Measurements from ENCODE around the gene PPM1A. TPM values are rescaled to one million over a fixed set of nuclear protein-coding genes. Genes with fewer than 3 reads are reported as not detected.
"Not testable (repeated sequence)": the region's sequence is repeated elsewhere in the genome, so short reads cannot be mapped to it uniquely, and the experiment has no call there.

Gene PPM1A
- total RNA-seq, 1 experiment from 2014 or later: 22.1 TPM

DNA sequence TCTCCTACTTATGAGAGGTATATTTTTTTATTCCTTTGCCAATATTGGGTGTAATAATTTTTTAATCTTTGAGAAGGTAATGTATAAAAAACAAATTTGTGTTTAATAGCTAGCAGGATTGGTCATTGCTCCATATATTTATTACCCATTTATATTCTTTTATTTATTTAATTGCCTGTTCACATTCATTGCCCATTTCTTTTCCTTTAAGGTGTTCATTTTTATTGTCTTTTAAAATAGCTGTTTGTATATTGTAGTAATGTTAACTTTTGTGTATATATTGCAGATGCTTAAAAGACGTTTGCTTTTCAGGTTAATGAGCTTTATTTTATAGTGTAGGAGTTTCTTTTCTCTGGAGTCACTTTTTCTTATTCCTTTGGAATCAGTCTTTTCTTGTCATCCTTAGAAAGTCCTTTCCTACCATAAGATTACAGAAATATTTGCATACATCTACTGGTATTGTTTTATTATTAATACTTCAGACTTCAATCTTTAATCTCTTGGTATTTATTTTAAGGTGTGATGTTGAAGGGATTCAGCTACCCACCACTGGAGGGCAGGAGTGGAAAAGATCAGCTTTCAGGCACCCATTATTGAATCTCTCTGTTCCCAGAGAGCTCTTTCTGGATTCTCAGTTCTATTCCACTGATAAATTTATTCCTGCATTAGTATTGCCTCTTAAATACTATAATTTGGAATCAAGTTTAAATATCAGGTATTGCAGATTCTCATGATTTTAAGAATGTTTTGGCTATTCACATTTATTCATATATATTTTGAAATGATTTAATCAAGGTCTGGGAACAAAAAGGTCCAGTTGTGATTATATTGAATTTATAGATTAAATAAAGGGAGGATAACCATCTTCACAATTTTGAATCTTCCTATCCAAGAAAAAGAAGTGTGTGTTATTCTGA lies 17.3 kb downstream of the PPM1A start:
- DNase-seq (ENCODE audit: low spot score): peak; percentile 19

DNA sequence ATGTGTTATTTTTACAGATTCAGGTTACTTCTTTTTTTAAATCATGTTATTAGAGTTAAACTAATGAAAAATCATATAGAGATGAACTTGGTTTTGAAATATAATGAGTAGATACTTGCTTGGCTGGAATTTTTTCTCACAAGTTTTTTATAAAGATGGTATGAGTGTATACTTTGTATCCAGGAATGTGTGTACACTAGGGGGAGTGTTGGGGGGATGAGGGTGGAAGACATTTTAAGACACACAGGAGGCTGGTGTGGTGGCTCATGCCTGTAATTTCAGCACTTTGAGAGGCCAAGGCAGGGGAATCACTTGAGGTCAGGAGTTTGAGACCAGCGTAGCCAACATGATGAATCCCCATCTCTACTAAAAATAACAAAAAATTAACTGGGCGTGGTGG lies 23.2 kb downstream of the PPM1A start:
- no peak for DNase-seq (ENCODE audit: low spot score)

DNA sequence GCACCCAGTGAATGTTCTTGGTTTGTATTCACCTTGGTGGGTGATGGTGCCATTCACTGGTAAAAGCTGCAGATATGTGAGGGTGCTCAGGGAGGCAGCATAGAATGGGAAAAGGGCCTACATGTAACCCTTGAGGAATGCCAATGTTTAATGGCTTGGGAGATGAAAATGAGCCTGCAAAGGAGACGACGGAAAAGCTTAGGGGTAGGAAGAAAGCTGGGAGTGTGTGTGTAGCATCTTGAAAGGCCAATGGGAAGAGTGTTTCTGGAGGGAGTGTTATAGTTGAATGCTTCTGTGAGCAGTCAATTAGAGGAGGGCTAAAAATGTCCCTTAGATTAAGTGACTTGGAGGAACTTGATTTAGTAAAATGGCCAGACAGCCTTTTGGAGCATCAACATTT lies 24.9 kb downstream of the PPM1A start:
- DNase-seq (ENCODE audit: low spot score): no peak

DNA sequence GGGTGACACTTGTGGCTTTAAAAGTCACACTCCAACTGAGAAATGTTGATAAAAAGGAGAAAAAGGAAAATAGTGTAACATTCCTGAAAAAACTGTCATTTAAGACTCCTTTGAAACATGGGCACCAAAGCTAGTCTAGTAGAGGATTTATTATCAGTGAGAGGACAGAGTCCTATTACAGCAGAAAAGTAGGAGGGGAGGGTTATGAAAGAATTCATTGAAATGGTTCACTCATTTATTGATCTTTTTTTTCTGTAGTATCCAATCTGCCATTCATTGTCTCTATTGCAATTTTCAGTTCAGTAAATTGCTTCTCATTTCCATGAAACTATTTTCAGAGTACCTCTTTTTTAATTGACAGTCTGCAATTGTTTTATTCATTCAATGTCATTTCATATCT lies 25.4 kb downstream of the PPM1A start:
- DNase-seq (ENCODE audit: low spot score): no peak

DNA sequence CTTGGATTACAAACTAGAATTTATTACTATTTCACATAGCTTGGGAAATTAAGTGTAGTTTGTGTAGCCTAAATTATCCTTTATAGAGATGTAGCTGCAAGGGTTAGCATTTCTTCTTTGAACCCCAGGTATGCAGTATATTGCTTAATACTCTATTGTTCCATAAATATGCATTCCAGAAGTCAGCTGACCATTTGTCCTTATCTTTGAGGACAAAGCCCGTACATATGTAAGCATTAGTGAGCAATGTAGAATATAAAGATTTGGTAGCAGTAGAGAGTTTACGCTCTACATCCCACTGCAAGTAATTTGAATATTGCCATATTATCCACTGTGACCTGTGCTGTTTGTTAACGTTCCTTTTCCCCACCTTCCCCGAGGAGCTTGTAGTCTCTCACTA lies 26.9 kb downstream of the PPM1A start:
- DNase-seq (ENCODE audit: low spot score): no peak

DNA sequence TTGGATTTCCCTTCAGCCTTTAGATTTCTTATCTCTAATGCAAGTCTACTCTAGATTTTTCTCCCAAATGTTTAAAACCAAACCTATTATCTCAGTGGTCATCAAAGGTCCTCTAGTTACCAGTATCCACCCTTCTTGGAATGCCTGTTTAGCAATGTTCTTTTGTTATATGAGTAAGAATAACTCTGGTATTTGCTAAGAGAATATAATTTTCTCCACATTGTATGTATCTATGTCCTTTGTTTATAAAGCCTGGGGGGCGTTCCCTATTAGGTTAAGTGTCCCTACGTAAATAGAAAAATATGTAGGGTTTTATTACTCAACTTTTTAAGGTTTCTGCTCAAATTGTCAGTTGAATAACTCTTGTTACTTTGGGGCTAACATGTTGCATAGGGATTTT lies 27.3 kb downstream of the PPM1A start:
- no peak for DNase-seq (ENCODE audit: low spot score)

DNA sequence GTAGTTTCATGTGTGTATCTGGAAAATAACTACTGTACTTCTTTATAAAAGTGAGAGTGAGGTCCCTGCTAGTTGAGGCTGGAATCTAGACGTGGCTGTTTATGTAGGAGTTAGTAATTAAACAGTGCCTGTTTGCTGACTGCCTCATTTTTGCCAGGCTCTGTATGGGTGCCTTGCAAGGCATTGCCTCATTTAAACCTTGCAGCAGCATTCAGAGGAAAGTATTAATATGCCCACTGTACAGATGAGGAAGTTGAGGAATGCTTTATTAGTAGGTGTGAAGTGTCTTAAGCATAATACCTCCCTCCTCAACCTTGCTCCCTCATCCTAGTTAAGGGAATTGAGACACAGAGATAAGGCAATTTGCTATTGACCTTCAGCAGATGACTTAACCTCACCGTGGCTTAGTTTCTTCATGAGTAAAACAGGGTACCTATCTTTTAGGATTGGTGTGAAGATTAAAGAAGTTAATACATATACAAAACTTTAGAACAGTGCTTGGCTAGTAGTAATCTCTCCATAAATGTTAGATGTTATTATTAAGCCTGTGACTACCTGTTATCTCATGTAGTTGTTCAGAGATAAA lies 28.7 kb downstream of the PPM1A start:
- no peak for DNase-seq (ENCODE audit: low spot score)

DNA sequence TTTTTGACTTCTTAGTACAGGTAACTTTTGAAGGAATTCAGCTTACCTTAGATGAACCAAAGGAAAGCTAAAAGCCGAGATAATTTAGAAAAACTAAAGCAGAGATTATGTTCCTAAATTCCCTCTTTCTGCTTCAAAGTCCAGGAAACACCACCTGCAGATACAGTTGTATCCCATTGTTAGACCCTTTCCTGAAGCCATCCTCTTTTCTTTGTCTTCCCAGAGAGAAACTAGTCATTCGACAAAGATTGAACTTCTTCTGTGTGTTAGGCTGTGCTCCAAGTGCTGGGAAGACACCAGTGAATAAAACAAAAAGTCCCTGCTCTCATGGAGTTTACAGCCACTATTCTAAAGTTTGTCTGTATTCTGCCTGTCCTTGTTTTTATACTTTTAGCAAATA lies 29.3 kb downstream of the PPM1A start:
- DNase-seq (ENCODE audit: low spot score): no peak

DNA sequence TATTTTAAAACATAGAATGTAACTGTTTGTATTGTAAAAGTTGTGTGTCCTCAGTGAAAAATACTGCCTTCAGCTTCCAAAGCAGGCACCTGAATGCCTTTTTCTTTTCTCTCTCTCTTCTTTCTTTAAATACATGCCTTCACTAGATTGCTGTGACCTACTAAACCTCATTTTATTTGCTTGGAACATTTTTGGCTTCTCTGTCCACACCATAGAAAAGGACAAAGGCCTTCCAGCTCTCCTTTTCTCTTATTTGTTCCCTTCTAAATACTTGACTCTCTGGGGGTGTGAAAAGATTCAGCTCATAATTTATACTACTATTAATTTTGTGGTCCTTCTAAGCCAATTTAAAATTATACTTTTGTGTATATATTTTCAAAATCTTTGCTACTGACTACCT lies 38.4 kb downstream of the PPM1A start:
- no peak for DNase-seq (ENCODE audit: low spot score)

DNA sequence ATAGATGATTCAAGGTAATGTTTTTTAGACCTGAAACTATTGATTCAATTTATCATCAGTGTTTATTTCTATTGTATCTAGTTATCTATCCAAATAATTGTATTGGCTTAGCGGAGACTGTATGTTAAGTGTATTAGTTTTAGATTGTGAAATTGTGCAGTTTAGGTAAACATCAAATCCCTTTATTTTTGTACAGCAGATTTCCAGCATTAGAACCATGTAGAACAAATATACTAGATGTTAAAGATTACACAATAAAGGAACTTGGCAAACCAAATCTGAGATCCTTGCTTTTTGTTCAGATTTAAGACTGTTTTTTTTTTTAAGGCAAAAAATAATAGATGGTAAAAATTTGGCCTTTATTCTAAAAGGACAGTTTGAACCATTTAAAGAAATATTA lies 39.3 kb downstream of the PPM1A start:
- no peak for DNase-seq (ENCODE audit: low spot score)

DNA sequence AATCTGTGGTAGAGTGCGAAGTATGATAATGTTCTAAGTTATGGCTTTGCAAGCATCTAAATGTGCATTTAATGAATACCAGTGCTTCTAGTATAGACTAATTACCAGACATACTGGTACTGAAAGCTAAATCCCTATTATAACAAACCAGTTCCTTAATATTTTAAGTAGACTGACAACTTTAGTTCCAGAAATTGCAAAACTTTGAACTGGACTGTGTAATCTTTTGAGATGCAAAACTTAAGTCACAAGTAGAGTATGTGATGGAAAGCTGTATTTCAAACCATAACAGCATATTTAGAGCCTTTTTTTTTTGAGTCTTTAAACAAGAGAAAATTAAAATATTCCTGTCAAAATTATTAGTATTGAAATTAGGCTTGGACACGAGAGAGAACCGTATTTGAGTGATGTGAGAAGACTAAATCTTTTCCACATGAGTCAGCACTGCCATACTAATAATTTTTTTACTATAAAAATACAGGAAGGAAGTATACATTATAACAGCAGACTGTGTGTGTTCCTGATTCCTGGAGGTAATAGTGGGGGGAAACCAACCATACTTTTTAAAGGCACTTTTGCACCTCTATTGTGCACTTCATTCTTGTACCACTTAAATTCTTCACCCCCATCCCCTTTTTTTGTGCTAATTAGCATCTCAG lies 45.5 kb downstream of the PPM1A start:
- DNase-seq (ENCODE audit: low spot score): no peak

DNA sequence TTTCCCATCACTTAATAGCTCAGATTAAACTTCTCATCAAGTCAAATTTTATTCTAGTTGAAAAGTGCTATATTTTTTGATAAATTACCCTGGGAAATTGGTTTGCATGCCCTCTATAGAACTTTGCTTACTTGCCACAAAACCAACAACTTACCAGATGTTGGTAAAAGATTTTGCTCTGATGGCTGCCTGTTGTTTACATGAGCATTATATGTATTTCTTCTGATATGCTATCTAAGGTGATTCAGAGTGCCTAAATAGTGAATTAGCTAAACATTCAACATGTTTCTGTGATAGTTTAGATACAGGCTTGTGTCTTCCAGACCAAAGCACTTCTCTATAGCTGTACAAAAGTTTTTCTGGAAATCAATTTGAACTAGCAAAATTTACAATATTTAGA lies 51.0 kb downstream of the PPM1A start:
- no peak for DNase-seq (ENCODE audit: low spot score)

DNA sequence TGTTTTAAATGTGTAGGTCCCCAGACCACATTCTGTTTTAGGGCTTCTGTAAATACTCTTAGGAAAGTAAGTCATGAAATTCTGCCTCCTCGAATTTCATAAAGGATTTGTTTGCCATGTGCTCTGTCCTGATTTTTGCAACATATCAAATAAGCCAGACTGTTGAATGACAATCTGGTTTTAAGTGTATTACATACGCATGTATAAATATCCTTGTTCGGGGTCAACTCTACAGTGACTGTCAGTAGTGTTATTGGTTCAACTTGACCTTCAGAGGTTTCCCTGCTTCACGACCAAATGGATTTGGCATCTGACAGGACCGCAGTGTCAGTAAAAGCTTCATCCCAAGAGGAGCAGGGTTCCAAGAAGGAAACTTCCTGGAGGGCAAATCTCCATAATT lies 52.7 kb downstream of the PPM1A start:
- DNase-seq (ENCODE audit: low spot score): no peak

DNA sequence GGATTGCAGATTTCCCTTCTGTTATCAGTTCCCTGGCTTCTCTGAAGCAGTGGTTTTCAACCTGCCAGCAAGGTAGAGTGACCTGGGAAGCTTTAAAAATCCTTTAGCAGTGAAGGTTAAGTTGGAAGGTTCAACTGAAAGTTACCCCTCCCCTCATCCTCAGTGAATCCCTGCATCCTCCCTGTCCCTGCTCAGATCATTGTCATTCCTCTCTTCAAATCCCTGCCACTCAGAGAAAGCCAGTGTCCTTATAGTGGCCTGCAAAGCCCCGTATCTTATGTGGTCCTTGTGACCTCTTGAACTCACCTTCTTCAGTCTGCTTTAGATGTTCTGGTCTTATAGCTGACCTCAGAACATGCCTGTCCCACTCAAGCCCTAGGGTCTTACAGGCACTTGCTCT lies 53.6 kb downstream of the PPM1A start:
- DNase-seq (ENCODE audit: low spot score): no peak

DNA sequence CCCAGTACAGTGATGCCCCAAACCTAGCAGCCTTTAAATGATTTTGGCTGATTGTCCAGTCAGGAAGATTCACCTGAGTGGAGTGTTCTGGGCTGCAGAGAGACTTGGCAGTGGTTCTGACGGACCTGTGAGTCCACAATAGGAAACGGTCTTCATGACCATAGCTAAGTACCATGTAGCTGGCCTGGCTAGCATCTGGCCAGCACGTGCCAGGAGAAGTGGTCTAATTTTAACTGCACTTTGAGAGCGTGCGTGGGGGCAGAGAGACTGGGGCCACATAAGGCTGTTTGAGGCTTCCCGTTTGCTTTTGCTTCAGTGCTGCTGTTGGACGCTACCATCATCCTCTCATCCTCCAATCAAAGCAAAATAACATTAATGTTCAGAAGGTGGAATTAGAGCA lies 54.7 kb downstream of the PPM1A start:
- no peak for DNase-seq (ENCODE audit: low spot score)

DNA sequence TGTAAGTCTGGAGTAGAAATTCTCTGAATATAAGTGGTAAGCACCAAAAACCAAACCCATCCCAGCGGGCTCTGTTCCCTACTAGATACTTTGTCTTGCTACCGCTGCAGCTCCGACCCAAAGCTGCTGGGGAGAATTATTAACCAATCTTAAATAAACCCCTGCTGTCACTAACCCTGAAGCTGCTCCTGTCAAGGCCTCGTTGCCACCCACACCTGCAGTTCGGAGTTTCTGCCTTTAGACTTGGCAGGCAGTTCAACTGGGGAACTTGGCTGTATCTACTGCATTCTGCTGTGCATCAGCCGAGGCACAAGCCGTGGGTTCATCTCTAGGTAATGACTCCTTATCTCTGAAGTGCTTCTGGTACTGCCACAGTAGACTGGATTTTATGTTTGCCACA lies 55.5 kb downstream of the PPM1A start:
- DNase-seq (ENCODE audit: low spot score): no peak

DNA sequence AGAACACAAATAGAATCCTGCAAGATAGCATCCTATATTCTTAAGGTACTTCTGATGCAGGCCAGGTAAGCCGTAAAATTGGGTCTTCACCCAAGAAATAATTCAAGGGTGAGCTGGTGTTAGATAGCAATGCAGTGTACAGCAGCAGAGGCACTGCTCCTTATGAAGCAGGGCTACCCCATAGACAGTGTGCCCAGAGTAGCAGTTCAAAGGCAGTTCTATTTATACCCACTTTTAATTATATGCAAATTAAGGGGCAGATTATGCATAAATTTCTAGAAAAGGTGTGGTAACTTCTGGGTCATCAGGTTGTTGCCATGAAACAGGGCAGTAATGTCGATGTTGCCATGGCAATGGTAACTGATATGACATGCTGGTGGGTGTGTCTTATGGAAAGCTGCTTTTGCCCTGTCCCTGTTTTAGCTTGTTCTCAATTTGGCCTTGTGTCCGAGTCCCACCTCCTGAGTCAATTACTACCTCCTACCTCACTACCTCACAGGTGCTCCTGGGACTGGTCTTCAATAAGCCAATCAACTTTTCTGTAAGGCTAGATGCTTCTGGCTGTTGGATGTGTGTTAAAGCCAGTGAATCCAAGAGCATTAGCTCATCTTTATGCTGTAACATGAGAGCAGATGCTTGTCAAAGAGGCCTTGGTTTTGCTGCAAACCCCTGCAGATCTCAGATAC lies 61.0 kb downstream of the PPM1A start:
- no peak for DNase-seq (ENCODE audit: low spot score)

DNA sequence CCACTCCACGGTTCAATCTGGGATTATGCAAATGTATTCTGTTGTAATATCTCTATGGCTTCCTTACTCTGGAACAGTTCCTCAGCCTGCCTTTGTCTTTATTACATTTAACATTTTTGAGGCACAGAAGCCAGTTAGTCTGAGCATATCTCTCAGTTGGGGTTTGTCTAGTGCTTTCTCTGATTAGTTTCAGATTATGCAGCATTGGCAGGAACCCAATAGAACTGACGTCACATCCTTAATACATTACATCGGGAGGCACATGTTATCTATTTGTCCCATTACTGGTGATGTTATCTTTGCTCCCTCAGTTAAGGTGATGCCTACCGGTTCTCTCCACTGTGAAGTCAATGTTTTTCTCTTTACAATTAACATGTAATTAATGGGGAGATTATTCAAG lies 62.4 kb downstream of the PPM1A start:
- peak; percentile 13 for DNase-seq (ENCODE audit: low spot score)

DNA sequence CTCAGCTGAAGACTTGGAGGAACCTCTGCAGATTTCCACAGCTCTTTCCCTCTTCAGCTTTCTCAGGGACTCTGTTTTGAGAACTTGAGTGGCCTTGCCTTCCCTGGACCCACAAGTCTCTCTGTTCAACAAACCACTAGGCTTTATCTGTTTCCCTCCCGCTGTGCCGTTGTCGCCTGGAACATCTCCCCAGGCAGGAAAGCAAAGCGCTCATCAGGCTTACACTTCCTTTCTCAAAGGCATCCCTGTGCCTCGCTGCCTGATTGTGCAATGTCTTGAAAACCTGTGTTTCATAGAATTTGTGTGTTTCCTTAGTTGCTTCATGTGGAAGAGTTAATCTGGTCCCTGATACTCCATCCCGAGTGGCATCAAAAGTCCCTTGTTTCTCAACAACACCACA lies 64.1 kb downstream of the PPM1A start:
- DNase-seq (ENCODE audit: low spot score): no peak

DNA sequence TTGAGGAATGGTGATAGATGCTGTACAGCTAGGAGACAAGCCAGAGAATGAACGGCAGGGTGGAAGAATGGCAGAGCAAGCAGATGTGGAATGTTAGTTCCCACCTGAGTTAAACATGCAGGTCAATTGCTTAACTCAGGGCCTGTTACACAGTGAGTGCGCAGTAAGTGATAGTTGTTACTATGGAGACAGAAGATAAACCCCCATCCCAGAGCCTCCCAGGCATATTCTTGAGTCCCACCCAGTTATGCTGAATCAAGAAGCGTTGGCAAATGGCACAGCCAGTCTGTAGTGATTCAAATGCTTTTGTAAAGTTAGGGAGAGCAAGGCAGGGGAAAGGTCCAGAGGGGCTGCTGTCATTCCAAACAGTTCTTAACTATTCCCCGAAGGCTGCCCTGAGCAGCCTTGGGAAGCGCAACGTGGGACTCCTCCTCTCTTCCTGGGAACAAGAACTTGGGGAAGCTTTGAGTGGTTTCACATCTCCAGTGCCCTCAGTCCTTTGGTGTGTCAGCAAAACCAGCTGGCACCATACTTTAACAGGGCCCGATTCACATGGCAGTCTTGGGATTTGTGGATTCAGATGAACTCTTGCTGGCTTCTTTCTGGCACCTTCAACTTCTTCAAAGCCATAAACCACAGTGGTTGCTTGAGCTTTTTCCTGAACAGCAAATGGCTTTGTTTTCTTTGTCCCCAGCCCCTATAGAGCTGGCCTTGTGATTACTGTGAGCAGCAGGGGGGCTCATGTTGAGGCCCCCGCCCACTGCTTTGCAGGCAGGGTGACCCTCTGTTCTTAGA lies 66.4 kb downstream of the PPM1A start:
- DNase-seq (ENCODE audit: low spot score): no peak

DNA sequence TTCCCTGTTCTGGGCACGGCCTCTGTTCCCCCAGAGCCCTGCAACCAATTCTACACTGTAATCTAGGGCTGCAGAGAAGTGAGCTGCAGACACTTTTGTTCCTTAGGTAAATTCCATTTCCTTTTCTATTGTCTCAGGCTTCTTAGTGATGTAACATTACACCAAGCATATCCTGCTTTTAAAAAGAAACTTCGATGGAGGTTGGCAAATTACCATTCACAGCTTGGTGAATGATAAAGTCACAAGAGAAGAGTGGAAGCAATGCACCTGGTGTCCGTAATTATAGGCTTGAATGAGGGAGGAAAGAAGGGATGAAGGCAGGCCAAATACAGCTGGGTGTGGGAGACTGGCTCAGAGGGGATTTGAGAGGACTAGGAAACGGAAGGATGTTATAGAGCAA lies 68.6 kb downstream of the PPM1A start:
- no peak for DNase-seq (ENCODE audit: low spot score)

DNA sequence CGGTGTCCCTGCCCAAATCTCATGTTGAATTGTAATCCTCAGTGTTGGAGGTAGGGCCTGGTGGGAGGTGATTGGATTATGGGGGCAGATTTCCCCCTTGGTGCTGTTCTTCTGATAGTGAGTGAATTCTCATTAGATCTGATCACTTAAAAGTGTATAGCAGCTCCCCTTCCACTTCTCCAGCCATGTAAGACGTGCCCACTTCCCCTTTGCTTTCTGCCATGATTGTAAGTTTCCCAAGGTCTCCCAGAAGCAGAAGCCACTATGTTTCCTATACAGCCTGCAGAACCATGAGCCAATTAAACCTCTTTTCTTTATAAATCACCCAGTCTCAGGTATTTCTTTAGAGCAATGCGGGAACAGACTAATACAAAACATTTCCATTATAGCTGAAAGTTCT lies 71.8 kb downstream of the PPM1A start:
- not testable (repeated sequence) for DNase-seq (ENCODE audit: low spot score)

Data from H4 (cell line).